Epithelial cell of esophagus (primary cell): Measurements from ENCODE around the gene CYP4F11.
"Not testable (repeated sequence)": the region's sequence is repeated elsewhere in the genome, so short reads cannot be mapped to it uniquely, and the experiment has no call there.

Source experiments
- DNase-seq: peaks from one replicate; pipeline ENCODE4 v3.0.0; 2010; ENCODE audit warnings: low read depth
- H3K4me3 ChIP-seq: 2 replicates; pipeline ENCODE4 v1.5.1; 2011; ENCODE audit warnings: mild to moderate bottlenecking, low read length, control low read depth
- CTCF ChIP-seq: IDR thresholded peaks from 2 replicates; pipeline ENCODE4 v1.5.1; 2011; ENCODE audit warnings: low read depth, mild to moderate bottlenecking, low read length, control low read depth, inconsistent platforms; ENCODE audit not compliant: insufficient read depth; ENCODE audit errors: missing control alignments

The CYP4F11 gene

DNA sequence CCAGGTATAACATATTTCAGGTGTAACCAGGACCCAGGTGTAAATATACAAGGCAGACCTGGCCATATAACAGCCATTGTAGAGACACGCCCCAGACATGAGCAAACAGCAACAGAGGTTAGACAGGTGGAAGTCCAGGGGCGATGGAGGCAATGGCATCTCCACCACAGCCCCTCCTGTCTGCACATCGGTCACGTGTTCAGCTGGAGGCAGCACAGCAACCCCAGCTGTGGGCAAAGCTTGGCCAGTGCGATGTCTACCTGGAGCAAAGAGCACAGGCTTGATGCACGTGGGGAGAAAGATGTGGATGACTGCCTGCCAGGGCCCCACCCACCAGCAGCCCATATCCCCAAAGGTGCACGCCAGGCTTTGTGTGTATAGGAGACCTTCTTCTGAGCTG lies 40.9 kb downstream of the CYP4F11 start:
- H3K4me3 ChIP-seq = no peak overlapping the region
- DNase-seq = no peak
- TF ChIP-seq CTCF = no peak

- no peak for TF ChIP-seq CTCF
- no peak for DNase-seq
- H3K4me3 ChIP-seq = no peak overlapping the region
Observed at GRCh38 chr19:15892012-15892411, 42.3 kb downstream of the CYP4F11 start.

- TF ChIP-seq CTCF = no peak
- H3K4me3 ChIP-seq = no peak overlapping the region
- no peak for DNase-seq
Observed at GRCh38 chr19:15891434-15891833, 42.9 kb downstream of the CYP4F11 start.

DNA sequence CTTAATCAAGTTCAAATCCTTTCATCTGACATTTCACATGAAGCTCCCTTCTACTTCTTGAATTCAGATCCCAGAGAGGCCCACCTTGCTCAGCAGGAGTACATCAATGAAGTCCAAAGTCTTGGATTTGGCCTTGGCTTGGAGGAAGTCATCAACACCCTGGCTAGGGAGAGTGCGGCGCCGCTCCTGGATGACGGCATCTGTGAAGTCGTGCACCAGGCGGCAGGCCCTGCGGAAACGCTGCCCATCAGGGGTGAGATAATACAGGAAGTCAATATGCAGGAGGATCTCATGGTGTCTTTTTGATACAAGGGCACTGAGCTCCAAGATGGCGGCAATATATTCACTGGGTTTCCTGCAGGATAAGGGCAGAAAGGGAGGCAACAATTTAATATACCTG lies 45.0 kb downstream of the CYP4F11 start:
- not testable (repeated sequence) for H3K4me3 ChIP-seq, DNase-seq

DNA sequence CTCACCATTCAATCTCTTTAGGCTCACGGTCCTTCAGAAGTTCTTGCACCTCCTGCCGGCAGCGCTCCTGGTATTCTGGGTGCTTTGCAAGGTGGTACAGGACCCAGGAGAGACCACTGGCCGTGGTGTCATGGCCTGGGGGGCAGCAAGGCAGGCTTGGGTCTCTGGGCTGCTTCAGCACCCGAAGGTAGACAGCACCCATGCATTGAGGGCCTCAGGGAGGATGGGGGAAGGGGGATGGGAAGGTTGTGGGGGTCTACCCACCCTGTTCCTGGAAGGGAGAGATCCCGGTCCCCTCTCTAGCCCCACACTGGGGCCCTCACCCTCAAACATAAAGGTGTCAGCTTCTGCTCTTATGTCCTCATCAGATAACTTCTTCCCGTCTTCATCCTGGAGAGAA lies 48.4 kb downstream of the CYP4F11 start:
- no peak overlapping the region for H3K4me3 ChIP-seq
- TF ChIP-seq CTCF = no peak
- DNase-seq = no peak

DNA sequence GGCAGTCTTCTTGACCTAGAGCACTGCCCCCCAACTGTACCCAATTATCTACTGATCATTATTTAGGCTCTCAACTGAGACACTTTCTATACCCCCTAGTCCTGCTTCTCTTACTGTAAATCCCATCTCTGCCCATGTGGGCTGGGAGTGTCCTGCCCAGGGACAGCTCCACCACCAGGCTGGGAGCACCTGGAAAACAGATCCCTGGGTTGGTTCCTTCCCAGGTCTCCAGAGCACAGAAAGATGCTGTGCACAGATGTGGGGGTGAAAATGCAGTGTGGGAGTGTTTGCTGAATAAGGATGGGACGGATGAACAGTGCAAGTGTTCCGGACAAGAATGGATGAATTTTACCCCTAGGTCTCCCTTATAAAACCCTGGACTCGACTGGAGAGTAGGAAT lies 49.2 kb downstream of the CYP4F11 start:
- no peak for TF ChIP-seq CTCF
- DNase-seq = no peak
- no peak overlapping the region for H3K4me3 ChIP-seq

- H3K4me3 ChIP-seq, DNase-seq: not testable (repeated sequence)
Observed at GRCh38 chr19:15883329-15883728, 51.0 kb downstream of the CYP4F11 start.

DNA sequence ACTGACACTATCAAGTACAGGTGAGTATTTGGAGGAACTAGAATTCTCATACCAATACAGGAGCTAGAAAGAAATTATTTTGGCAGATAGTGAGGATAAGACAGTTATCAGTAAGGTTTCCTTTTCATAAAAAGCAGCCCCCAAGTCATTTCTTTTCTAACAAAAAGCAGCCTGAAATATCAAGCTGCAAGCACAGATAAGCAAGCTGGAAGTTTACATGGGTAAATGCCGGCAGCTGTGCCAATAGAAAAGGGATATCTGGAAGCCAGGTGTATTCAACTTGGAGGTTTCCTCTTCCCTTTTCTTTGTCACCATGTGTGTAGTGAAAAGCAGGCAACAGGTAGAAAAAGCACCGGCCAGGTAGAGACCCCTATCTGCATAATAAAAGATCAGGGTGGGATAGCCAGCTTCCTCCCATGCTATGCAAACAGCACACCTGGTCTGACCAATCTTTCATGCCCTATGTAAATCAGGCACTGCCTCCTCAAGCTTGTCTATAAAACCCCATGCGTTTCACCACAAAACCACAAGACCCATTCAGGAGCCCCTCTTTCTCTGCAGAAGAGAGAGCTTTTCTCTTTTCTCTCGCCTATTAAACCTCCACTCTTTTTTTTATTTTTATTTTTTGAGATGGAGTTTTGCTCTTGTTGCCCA lies 59.4 kb downstream of the CYP4F11 start:
- H3K4me3 ChIP-seq = no peak overlapping the region
- no peak for TF ChIP-seq CTCF
- DNase-seq = no peak

- not testable (repeated sequence) for H3K4me3 ChIP-seq
- DNase-seq = peak; percentile 79
Observed at GRCh38 chr19:15873771-15874170, 60.6 kb downstream of the CYP4F11 start.
